RWPE2 (cell line): Measurements from ENCODE around the gene SYCP2L.
"Not testable (repeated sequence)": the region's sequence is repeated elsewhere in the genome, so short reads cannot be mapped to it uniquely, and the experiment has no call there.

Experiments
- ATAC-seq: fragments of 200-7000 bp; cut with Tn5 transposase; 3 replicates; pipeline ENCODE4 v1.9.1; 2021; ENCODE audit warnings: low read depth
- DNase-seq: peaks from one replicate; pipeline ENCODE4 v3.0.0-alpha.2; 2020; ENCODE audit warnings: low spot score
- H3K27ac ChIP-seq: fragments of 450-650 bp; 2 replicates; pipeline ENCODE4 v1.5.1; 2017; ENCODE audit warnings: mild to moderate bottlenecking; ENCODE audit not compliant: poor library complexity, severe bottlenecking
- H3K27me3 ChIP-seq: fragments of 250-450 bp; sonication (Bioruptor Pico); 2 replicates; pipeline ENCODE4 v1.5.1; 2021; ENCODE audit warnings: mild to moderate bottlenecking, moderate library complexity; ENCODE audit not compliant: insufficient read depth, poor library complexity, severe bottlenecking
- H3K36me3 ChIP-seq: fragments of 250-450 bp; sonication (Bioruptor Pico); 2 replicates; pipeline ENCODE4 v1.5.1; 2020; ENCODE audit warnings: low read depth, mild to moderate bottlenecking, moderate library complexity
- H3K4me1 ChIP-seq: fragments of 250-450 bp; sonication (Bioruptor Pico); 2 replicates; pipeline ENCODE4 v1.5.1; 2021; ENCODE audit warnings: mild to moderate bottlenecking, moderate library complexity; ENCODE audit not compliant: insufficient read depth, poor library complexity, severe bottlenecking
- H3K4me3 ChIP-seq: fragments of 250-450 bp; sonication (Bioruptor Pico); 2 replicates; pipeline ENCODE4 v1.5.1; 2021; ENCODE audit warnings: mild to moderate bottlenecking, moderate library complexity; ENCODE audit not compliant: severe bottlenecking
- H3K9me3 ChIP-seq: fragments of 250-450 bp; sonication (Bioruptor Pico); 2 replicates; pipeline ENCODE4 v1.5.1; 2021; ENCODE audit warnings: mild to moderate bottlenecking, moderate library complexity; ENCODE audit not compliant: severe bottlenecking
- CTCF ChIP-seq: fragments of 450-650 bp; IDR thresholded peaks from one replicate; pipeline ENCODE4 v1.5.1; 2017; ENCODE audit warnings: mild to moderate bottlenecking, moderate library complexity; ENCODE audit not compliant: poor library complexity, severe bottlenecking

The SYCP2L gene

GRCh38 chr6:10877871-10878270, 9.0 kb upstream of the SYCP2L start:
- Histone ChIP-seq H3K27me3 (peaks cover 21% of the 10 kb centered on the region), H3K4me1 (peaks cover 5% of the 10 kb centered on the region), H3K27ac (no peak overlapping the region), H3K36me3 (no peaks in the 10 kb centered on the region), H3K9me3 (no peaks in the 10 kb centered on the region), H3K4me3 (no peak overlapping the region)
- no peak for TF ChIP-seq CTCF
- no peak for DNase-seq
- ATAC-seq, result no peak

GRCh38 chr6:10880366-10880765, 6.5 kb upstream of the SYCP2L start:
- TF ChIP-seq CTCF, result no peak
- DNase-seq (no peak), ATAC-seq (no peak)
- H3K4me1 ChIP-seq, result no peaks in the 10 kb centered on the region
- H3K27ac ChIP-seq, result no peak overlapping the region
- no peak overlapping the region for H3K4me3 ChIP-seq
- no peaks in the 10 kb centered on the region for H3K36me3 ChIP-seq
- no peaks in the 10 kb centered on the region for H3K9me3 ChIP-seq
- peaks cover 36% of the 10 kb centered on the region for H3K27me3 ChIP-seq

DNA sequence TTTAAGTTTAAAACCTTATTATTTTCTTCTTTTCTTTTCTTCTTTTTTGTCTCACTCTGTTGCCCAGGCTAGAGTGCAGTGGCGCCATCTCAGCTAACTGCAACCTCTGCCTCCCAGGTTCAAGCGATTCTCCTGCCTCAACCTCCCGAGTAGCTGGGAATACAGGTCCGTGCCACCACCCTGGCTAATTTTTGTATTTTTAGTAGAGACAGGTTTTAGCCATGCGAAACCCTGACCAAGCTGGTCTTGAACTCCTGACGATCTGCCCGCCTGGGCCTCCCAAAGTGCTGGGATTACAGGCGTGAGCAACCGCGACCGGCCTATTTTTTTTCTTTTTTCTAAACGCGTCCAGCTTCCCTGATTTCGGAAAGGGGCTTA, 4.6 kb upstream of the SYCP2L start:
- not testable (repeated sequence) for H3K27ac ChIP-seq, H3K36me3 ChIP-seq, ATAC-seq, DNase-seq, H3K9me3 ChIP-seq, H3K4me1 ChIP-seq, H3K4me3 ChIP-seq
- H3K27me3 ChIP-seq, result peaks cover 43% of the 10 kb centered on the region

DNA sequence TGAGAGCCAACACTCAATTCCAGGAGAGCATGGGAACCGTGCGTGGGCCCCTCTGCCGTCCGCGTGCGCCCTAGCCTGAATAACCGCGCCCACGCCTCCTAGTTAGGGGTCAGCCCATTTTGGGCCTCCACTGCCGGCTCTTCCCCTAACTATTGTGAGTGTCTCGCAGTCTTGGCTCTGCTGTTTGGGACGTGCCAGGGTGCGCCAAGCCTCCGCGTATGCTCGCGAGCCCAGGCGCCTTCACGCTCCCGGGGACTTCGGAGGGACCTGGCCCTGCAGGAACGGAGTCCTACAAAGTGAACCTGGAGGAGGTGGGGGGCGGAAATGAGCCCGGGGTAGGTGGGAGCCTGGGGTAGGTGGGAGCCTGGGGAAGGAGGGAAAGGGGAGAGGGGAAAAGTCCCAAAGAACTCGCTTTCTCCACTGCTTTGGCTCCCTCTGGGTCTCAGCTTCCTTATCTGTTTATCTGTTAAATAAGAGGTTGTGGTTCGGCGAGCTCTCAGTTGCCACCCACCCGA, 4.1 kb upstream of the SYCP2L start:
- DNase-seq (no peak), ATAC-seq (no peak)
- Histone ChIP-seq H3K36me3 (no peaks in the 10 kb centered on the region), H3K4me1 (no peaks in the 10 kb centered on the region), H3K27me3 (peaks cover 43% of the 10 kb centered on the region), H3K4me3 (no peak overlapping the region), H3K9me3 (no peaks in the 10 kb centered on the region), H3K27ac (no peak overlapping the region)
- TF ChIP-seq CTCF, result no peak

DNA sequence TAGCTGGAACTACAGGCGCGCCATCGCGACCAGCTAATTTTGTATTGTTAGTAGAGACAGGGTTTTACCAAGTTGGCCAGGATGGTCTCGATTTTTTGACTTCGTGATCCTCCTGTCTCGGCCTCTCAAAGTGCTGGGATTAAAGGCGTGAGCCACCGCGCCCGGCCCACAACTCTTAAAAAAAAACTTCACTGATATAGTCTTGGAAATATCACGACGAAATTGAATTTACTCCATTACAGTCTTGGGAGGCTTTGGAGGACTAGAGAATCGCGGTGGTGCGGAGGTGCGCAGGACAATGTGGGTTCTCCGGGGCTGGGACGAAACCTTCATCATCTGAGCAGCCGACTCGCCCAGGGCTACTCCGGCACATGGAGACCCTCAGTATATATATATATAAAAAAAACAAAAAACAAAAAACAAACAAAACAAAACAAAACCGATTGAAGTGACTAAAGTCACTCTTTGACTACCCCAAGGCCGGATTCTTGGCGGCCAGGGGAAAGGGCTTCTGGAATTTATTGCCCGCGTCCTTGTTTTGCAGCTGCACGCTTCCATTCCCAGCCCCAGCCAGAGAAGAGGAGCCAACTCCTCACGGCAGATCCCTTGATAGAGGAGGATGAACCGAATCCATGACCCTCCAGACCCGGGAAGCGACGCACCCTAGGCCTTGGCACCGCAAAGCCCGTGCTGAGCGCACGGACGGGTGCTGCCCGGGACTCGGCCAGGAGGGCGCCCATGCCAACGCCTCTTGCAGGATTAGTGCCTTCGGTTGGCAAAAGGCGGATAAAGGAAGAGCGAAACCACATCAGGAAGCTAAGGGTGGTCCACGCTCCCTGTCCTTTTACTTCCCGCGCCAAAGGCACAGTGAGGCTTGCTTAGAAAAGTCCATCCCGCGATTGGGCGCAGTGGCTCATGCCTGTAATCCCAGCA, 3.3 kb upstream of the SYCP2L start:
- Histone ChIP-seq H3K36me3 (no peaks in the 10 kb centered on the region), H3K4me1 (no peaks in the 10 kb centered on the region), H3K9me3 (no peaks in the 10 kb centered on the region), H3K27ac (no peak overlapping the region), H3K27me3 (peaks cover 43% of the 10 kb centered on the region), H3K4me3 (no peak overlapping the region)
- no peak for ATAC-seq
- no peak for DNase-seq
- TF ChIP-seq CTCF, result no peak
